GM23248 (cell line): ENCODE data around the gene CTDP1.

Experiments
- EZH2 ChIP-seq: fragments of 200-600 bp; sonication (generic); IDR thresholded peaks from 2 replicates; pipeline ENCODE4 v1.6.1; 2018; ENCODE audit warnings: antibody characterized with exemption, mild to moderate bottlenecking; ENCODE audit not compliant: insufficient read depth, poor library complexity, severe bottlenecking
- EZH2phosphoT487 ChIP-seq: fragments of 200-600 bp; sonication (generic); IDR thresholded peaks from 2 replicates; pipeline ENCODE4 v1.6.1; 2018; ENCODE audit warnings: antibody characterized with exemption, moderate library complexity, mild to moderate bottlenecking, low read depth; ENCODE audit not compliant: insufficient read depth

GRCh38 chr18:79707671-79708070, 28.1 kb downstream of the CTDP1 start:
- TF ChIP-seq EZH2 = no peak
- no peak for TF ChIP-seq EZH2phosphoT487
